ENCODE measurements around the gene MAMDC2. TPM values are rescaled to one million over a fixed set of nuclear protein-coding genes. Genes with fewer than 3 reads are reported as not detected.
"Not testable (repeated sequence)": the region's sequence is repeated elsewhere in the genome, so short reads cannot be mapped to it uniquely, and the experiment has no call there.

MAMDC2 gene
- total RNA-seq, 1 donor from 2014 or later, result 76.7 TPM

DNA sequence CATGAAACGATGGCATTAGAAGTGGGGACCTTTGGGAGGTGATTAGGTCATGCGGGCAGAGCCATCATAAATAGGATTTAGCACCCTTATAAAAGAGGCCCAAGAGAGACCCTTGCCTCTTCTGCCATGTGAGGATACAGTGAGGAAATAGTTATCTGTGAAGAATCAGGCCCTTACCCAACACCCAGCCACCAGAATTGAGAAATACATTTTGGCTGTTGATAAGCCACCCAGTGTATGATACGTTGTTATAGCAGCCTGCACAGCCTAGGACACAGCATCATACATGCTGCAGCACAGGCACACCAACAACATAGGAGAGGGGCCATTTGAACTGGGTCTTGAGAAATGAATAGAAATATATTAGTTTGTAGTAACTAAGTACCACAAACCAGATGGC, 8.0 kb upstream of the MAMDC2 start:
- Mint-ChIP-seq H3K4me1 (ENCODE audit: low read depth) (peaks cover 25% of the 10 kb centered on the region), H3K27ac (ENCODE audit: unreplicated experiment) (no peak overlapping the region), H3K4me3 (ENCODE audit: unreplicated experiment) (no peak overlapping the region), H3K27me3 (ENCODE audit: low read depth) (no peaks in the 10 kb centered on the region), H3K36me3 (ENCODE audit: low read depth) (peaks cover 4% of the 10 kb centered on the region), H3K9me3 (ENCODE audit: low read depth) (peaks cover 5% of the 10 kb centered on the region)
- DNase-seq (ENCODE audit: low spot score), result no peak
- TF ChIP-seq, protein P1, sequence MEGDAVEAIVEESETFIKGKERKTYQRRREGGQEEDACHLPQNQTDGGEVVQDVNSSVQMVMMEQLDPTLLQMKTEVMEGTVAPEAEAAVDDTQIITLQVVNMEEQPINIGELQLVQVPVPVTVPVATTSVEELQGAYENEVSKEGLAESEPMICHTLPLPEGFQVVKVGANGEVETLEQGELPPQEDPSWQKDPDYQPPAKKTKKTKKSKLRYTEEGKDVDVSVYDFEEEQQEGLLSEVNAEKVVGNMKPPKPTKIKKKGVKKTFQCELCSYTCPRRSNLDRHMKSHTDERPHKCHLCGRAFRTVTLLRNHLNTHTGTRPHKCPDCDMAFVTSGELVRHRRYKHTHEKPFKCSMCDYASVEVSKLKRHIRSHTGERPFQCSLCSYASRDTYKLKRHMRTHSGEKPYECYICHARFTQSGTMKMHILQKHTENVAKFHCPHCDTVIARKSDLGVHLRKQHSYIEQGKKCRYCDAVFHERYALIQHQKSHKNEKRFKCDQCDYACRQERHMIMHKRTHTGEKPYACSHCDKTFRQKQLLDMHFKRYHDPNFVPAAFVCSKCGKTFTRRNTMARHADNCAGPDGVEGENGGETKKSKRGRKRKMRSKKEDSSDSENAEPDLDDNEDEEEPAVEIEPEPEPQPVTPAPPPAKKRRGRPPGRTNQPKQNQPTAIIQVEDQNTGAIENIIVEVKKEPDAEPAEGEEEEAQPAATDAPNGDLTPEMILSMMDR (IDR thresholded peaks at IDR 0.05), result no peak

DNA sequence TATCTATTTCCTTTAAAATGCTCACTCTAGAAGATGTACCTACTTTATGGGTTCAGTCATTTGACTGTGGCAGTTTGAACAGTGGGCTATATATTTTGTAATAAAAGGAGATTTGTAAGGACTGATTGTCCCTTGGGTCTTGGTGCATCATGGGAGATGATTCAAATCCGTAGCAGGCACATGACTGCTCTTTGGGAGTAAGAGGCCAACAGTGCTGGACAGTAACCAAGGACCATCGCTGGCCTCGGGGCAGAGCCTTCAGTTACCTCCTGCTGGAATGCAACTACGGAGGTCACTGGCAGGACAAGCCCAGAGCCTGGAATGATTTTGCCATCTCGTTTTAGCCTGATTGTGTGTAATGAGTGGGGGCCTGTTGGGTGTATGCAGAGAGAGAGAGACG, 7.0 kb upstream of the MAMDC2 start:
- Mint-ChIP-seq H3K4me3 (ENCODE audit: unreplicated experiment) (no peak overlapping the region), H3K27me3 (ENCODE audit: low read depth) (no peaks in the 10 kb centered on the region), H3K4me1 (ENCODE audit: low read depth) (peaks cover 25% of the 10 kb centered on the region), H3K9me3 (ENCODE audit: low read depth) (peaks cover 5% of the 10 kb centered on the region), H3K36me3 (ENCODE audit: low read depth) (peaks cover 4% of the 10 kb centered on the region), H3K27ac (ENCODE audit: unreplicated experiment) (no peak overlapping the region)
- TF ChIP-seq, protein P1 (IDR thresholded peaks at IDR 0.05), result no peak
- no peak for DNase-seq (ENCODE audit: low spot score)

DNA sequence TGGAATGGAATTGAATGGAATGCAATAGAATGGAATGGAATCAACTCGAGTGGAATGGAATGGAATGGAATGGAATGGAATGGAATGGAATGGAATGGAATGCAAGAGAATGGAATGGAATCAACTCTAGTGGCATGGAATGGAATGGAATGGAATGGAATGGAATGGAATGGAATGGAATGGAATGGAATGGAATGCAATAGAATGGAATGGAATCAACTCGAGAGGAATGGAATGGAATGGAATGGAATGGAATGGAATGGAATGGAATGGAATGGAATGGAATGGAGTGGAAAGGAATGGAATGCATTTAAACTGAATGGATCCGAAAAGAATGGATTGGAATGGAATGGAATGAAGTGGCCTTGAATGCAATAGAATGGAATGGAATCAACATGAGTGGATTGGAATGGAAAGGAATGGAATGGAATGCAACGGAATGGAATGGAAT, 5.5 kb upstream of the MAMDC2 start:
- not testable (repeated sequence) for H3K9me3 Mint-ChIP-seq (ENCODE audit: low read depth); H3K4me3 Mint-ChIP-seq (ENCODE audit: unreplicated experiment); H3K27ac Mint-ChIP-seq (ENCODE audit: unreplicated experiment); H3K27me3 Mint-ChIP-seq (ENCODE audit: low read depth); DNase-seq (ENCODE audit: low spot score); H3K36me3 Mint-ChIP-seq (ENCODE audit: low read depth)
- H3K4me1 Mint-ChIP-seq (ENCODE audit: low read depth), result peaks cover 33% of the 10 kb centered on the region

DNA sequence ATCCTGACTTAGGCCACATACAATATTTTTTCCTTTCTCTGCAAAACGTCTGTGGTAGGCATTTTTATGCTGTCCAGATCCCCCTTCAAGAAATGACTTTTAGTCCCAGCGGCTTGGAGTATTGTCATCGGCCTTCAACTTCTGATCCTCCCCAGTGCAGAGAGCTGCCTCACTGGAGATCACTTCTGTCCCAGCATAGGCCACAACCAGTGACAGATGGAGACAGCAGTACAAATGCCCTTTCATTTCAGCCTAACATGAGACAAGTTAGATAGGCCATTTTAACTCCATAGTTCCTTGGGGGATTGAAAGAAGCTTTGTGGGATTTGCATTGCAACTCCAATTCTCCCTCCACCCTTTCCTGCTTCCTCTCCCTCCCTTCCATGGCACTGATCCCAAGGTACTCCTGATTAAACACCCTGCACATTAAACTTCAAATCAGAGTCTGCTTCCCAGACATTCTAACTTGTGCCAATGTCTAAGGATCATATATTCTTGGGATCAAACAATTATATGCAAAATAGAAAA, 3.2 kb upstream of the MAMDC2 start:
- TF ChIP-seq, protein P1 (IDR thresholded peaks at IDR 0.05), result no peak
- H3K4me1 Mint-ChIP-seq (ENCODE audit: low read depth), result peaks cover 39% of the 10 kb centered on the region
- H3K27ac Mint-ChIP-seq (ENCODE audit: unreplicated experiment), result no peak overlapping the region
- H3K27me3 Mint-ChIP-seq (ENCODE audit: low read depth), result no peaks in the 10 kb centered on the region
- DNase-seq (ENCODE audit: low spot score), result no peak
- peaks cover 4% of the 10 kb centered on the region for H3K36me3 Mint-ChIP-seq (ENCODE audit: low read depth)
- H3K9me3 Mint-ChIP-seq (ENCODE audit: low read depth), result peaks cover 5% of the 10 kb centered on the region
- no peak overlapping the region for H3K4me3 Mint-ChIP-seq (ENCODE audit: unreplicated experiment)

DNA sequence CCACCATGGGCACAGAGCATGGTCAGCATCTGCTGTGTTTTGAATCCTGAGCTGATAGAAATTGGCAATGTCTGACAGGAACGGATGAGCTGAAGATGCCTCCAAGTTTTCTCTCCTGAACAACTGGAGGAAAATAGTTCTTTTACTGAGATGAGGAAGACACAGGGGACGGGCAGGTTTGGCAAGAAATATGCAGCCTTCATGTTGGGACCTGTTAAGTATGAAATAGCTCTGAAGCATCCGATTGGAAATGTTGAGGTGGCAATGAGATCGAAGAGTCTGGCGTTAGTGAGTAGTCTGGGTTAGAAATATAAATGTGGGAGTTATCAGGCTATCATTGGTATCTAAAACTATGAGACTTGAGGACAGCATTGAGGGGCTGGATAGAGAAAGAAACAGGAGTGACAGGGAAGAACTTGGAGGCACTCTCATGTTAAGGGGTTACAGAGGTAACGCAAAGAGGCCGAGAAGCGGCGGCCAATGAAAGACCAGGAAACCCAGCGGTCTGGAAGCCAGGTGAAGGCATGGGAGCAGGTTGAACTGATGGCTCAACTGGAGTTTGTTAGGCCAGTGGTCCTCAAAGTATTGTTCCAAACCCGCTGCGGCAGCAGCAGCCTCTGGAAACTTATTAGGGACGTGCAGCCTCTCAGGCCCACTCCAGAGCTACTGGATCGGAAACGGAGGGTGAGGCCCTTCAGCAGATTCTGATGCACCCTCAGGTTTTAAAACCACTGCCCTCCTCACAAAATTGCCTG, 1.0 kb upstream of the MAMDC2 start:
- Mint-ChIP-seq H3K9me3 (ENCODE audit: low read depth) (peaks cover 5% of the 10 kb centered on the region), H3K36me3 (ENCODE audit: low read depth) (peaks cover 8% of the 10 kb centered on the region), H3K4me3 (ENCODE audit: unreplicated experiment) (peak overlapping the region; percentile 97), H3K27me3 (ENCODE audit: low read depth) (no peaks in the 10 kb centered on the region), H3K27ac (ENCODE audit: unreplicated experiment) (no peak overlapping the region), H3K4me1 (ENCODE audit: low read depth) (peaks cover 57% of the 10 kb centered on the region)
- no peak for DNase-seq (ENCODE audit: low spot score)
- TF ChIP-seq, protein P1 (IDR thresholded peaks at IDR 0.05), result no peak
